Left ventricle myocardium inferior (tissue), 1 donor: Measurements from ENCODE around the gene MAPK9. TPM values are rescaled to one million over a fixed set of nuclear protein-coding genes. Genes with fewer than 3 reads are reported as not detected.

Experiments
- DNase-seq: peaks from one replicate; pipeline ENCODE4 v3.0.0-alpha.2; 2020
- H3K27ac ChIP-seq: fragments of 200-600 bp; replicated peaks from 2 replicates; pipeline ENCODE4 v1.8.0; 2021
- H3K27me3 ChIP-seq: fragments of 200-600 bp; 2 replicates; pipeline ENCODE4 v1.8.0; 2021; ENCODE audit warnings: low read depth
- H3K36me3 ChIP-seq: fragments of 200-600 bp; 2 replicates; pipeline ENCODE4 v1.8.0; 2021
- H3K4me1 ChIP-seq: fragments of 200-600 bp; 2 replicates; pipeline ENCODE4 v1.8.0; 2021
- H3K4me3 ChIP-seq: fragments of 200-600 bp; 2 replicates; pipeline ENCODE4 v1.8.0; 2021; ENCODE audit warnings: mild to moderate bottlenecking, moderate library complexity
- H3K9me3 ChIP-seq: fragments of 200-600 bp; replicated peaks from 2 replicates; pipeline ENCODE4 v1.8.0; 2021
- intact Hi-C: fragments of 100-400 bp; cut with micrococcal nuclease; formaldehyde crosslinking; loops from one replicate; pipeline ENCODE4 v1.11.0; 2022
- total RNA-seq: library from RNA; stranded (reverse); fragmentation: NEBNext Ultra II Directional; extraction: Animal tissue kit (Norgen Biotek cat#: 25700); gene quantifications from one replicate; pipeline ENCODE4 v1.2.1, GENCODE V29; 2021
- TF ChIP-seq, protein P1 (sequence below): fragments of 200-600 bp; IDR thresholded peaks from 2 replicates; pipeline ENCODE4 v1.8.0; 2021; ENCODE audit warnings: antibody characterized with exemption, mild to moderate bottlenecking, borderline replicate concordance
- donor health status: DM: no; HTN: yes; CAD: no; lungs with severe emphysema.

Gene MAPK9
- total RNA-seq, 1 donor from 2014 or later, result 40.9 TPM

DNA sequence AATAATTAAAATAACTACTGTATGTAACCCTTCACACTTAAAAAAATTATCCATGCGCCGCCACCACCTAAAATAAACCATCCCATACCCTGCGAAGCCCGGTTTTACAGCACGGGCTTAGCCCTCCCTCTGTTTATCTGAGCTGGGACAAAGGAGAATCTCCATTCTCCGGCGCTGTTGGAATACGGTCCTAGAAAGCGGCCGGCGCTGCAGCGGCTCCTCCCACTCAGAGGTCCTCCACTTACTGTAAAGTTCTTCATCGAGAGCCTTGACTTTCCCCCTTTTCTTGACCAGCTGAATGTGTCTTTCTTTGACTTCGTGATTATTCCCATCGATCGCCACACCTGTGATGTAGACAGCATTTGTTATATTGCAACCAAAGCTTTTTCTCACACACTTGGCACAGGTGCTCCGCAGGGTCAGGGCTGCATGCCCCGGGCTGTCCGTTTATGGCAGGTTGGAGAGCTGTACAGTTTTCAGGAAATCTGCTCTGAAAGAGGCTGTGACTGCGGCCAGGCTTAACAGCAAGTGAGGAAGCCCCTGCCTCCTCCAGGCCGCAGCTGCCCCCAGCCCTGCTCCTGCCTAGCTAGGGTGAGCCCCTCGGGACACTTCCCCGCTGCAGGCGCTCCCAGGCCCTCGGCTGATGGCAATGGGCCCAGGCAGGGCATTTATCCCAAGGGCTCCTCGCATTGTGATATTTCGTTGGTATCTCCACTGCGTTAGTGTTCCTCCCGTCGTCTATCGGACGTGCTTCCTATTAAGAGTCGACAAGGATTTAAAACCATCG is 44.5 kb upstream of the MAPK9 start:
- H3K27ac ChIP-seq, result no peak overlapping the region
- no peaks in the 10 kb centered on the region for H3K4me1 ChIP-seq
- H3K4me3 ChIP-seq, result no peak overlapping the region
- H3K27me3 ChIP-seq, result peaks cover 47% of the 10 kb centered on the region
- TF ChIP-seq, protein P1, sequence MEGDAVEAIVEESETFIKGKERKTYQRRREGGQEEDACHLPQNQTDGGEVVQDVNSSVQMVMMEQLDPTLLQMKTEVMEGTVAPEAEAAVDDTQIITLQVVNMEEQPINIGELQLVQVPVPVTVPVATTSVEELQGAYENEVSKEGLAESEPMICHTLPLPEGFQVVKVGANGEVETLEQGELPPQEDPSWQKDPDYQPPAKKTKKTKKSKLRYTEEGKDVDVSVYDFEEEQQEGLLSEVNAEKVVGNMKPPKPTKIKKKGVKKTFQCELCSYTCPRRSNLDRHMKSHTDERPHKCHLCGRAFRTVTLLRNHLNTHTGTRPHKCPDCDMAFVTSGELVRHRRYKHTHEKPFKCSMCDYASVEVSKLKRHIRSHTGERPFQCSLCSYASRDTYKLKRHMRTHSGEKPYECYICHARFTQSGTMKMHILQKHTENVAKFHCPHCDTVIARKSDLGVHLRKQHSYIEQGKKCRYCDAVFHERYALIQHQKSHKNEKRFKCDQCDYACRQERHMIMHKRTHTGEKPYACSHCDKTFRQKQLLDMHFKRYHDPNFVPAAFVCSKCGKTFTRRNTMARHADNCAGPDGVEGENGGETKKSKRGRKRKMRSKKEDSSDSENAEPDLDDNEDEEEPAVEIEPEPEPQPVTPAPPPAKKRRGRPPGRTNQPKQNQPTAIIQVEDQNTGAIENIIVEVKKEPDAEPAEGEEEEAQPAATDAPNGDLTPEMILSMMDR, result no peak
- H3K36me3 ChIP-seq, result peaks cover 29% of the 10 kb centered on the region
- H3K9me3 ChIP-seq, result no peaks in the 10 kb centered on the region
- no peak for DNase-seq
- intact Hi-C loops, result no loop called here

DNA sequence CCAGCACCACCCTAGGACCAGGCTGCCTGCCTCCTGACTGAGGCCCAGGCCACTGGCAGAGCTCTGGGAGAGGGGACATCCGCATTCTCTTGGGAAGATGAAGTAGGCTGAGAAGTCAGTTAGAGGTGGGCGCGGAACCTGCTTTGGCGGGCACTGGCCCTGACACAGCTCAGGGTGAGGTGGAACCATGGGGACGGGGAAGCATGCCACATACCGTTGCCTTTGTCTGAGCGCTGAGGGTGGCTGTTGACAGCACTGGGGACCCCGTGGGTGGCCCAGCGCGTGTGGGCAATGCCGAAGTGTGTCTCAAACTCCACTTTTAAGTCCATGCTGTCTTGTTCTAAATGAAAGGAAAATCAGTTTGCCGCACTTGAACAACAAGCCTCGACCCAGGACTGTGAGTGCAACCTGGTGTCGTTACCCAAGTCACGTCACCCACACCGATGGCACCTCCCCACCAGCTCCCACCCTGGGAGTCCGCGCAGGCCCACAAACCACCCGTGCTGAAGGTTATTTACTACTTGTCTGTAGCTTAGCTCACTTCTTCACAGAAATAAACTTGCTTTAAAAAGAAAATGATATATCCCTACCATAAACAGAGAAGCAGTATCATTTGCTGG is 43.8 kb upstream of the MAPK9 start:
- DNase-seq, result no peak
- Histone ChIP-seq H3K36me3 (peaks cover 29% of the 10 kb centered on the region), H3K27ac (no peak overlapping the region), H3K27me3 (peaks cover 49% of the 10 kb centered on the region), H3K9me3 (no peaks in the 10 kb centered on the region), H3K4me1 (no peaks in the 10 kb centered on the region), H3K4me3 (no peak overlapping the region)
- intact Hi-C loops, result no loop called here
- TF ChIP-seq, protein P1, result no peak

- H3K4me3 ChIP-seq, result no peak overlapping the region
- peaks cover 29% of the 10 kb centered on the region for H3K36me3 ChIP-seq
- peaks cover 57% of the 10 kb centered on the region for H3K27me3 ChIP-seq
- intact Hi-C loops, result no loop called here
- TF ChIP-seq, protein P1, result no peak
- no peaks in the 10 kb centered on the region for H3K9me3 ChIP-seq
- no peak overlapping the region for H3K27ac ChIP-seq
- DNase-seq, result no peak
- H3K4me1 ChIP-seq, result peaks cover 4% of the 10 kb centered on the region
Observed at GRCh38 chr5:180334751-180335613, 43.1 kb upstream of the MAPK9 start.

DNA sequence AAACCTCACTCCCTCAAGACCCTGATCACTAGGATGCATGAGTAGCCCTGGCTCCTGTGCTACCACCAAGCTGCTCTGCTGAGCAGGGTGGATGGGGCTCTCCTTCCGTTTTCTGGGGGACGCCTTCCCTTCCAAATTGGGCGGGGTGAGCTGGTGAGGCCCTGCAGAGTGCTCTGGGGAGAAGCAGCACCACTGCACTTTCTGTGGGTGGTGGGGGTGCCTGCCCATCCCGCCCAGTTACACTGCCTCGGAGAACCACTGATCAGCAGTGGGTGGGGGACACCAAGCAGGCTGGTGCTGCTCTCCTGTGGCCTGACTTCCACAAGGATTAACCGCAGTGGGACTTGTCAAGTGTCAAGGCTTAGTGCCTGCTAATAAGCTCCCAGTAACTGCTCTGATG is 42.3 kb upstream of the MAPK9 start:
- no peak for DNase-seq
- Histone ChIP-seq H3K27ac (peak overlapping the region; percentile 30), H3K27me3 (peaks cover 58% of the 10 kb centered on the region), H3K9me3 (no peaks in the 10 kb centered on the region), H3K36me3 (peaks cover 29% of the 10 kb centered on the region), H3K4me3 (no peak overlapping the region), H3K4me1 (peaks cover 6% of the 10 kb centered on the region)
- TF ChIP-seq, protein P1, result no peak
- intact Hi-C loops, result no loop called here

DNA sequence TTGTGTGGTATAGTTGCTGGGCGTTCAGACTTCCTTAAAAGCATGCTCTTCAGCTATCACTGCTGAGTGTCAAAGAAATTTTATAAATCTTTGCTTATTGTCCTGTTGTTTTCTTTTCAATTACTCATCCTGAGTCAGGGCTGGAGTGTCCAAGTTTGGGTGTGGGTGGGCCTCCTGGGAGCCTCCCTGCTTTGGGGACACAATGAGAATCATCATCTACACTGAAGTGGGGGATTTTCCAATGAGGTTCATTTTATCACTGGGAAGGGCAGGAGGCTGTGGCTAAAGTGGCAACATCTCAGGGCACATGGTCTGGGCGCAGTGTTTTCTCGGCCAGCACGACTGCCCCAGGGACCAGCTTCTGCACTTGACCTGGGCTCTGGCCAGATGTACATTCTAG is 41.8 kb upstream of the MAPK9 start:
- TF ChIP-seq, protein P1, result no peak
- peaks cover 6% of the 10 kb centered on the region for H3K4me1 ChIP-seq
- H3K9me3 ChIP-seq, result no peaks in the 10 kb centered on the region
- DNase-seq, result no peak
- H3K36me3 ChIP-seq, result peaks cover 29% of the 10 kb centered on the region
- peak overlapping the region; percentile 30 for H3K27ac ChIP-seq
- intact Hi-C loops, result no loop called here
- no peak overlapping the region for H3K4me3 ChIP-seq
- peaks cover 58% of the 10 kb centered on the region for H3K27me3 ChIP-seq
